HEK293 (cell line): ENCODE results near the gene BPIFB2.

Source experiments
- CTCF ChIA-PET: fragments of 350-600 bp; formaldehyde crosslinking; extraction: SDS; loops from one replicate; lab custom pipeline; 2021; ENCODE audit warnings: antibody characterized with exemption; lab: Yijun Ruan, JAX
- POLR2A ChIA-PET: fragments of 300-600 bp; formaldehyde crosslinking; extraction: SDS; loops from one replicate; lab custom pipeline; 2020; ENCODE audit warnings: antibody characterized with exemption, inconsistent platforms; lab: Yijun Ruan, JAX
- H3K27ac ChIP-seq: fragments of 200-500 bp; sonication (Bioruptor generic); 2 replicates; pipeline ENCODE4 v1.5.1; 2014; ENCODE audit warnings: low read depth, low read length, control low read depth, inconsistent platforms; ENCODE audit errors: extremely low read depth
- H3K36me3 ChIP-seq, 2 experiments: fragments of 200-500 bp in 1 of 2; sonication (Bioruptor generic) in 1 of 2; 1 replicate in 1 of 2; 2 replicates in 1 of 2; pipeline ENCODE4 v1.5.1; 2014 to 2017; ENCODE audit warnings: inconsistent platforms in 2 of 2, low read length in 2 of 2; ENCODE audit not compliant: control insufficient read depth in 2 of 2, insufficient read depth in 1 of 2
- H3K4me1 ChIP-seq: fragments of 200-500 bp; sonication (Bioruptor generic); 2 replicates; pipeline ENCODE4 v1.5.1; 2014; ENCODE audit warnings: mild to moderate bottlenecking, low read length, inconsistent platforms; ENCODE audit not compliant: control insufficient read depth, insufficient read depth
- H3K4me3 ChIP-seq: 2 replicates; pipeline ENCODE4 v1.5.1; 2011; ENCODE audit warnings: low read depth, mild to moderate bottlenecking, control low read depth, low read length, moderate library complexity
- H3K9me3 ChIP-seq: fragments of 200-500 bp; sonication (Bioruptor generic); 2 replicates; pipeline ENCODE4 v1.5.1; 2014; ENCODE audit warnings: low read depth, low read length, inconsistent platforms; ENCODE audit not compliant: control insufficient read depth, insufficient read depth
- BCL6B ChIP-seq: fragments of 450-650 bp; formaldehyde crosslinking; IDR thresholded peaks from 2 replicates; pipeline ENCODE4 v1.5.1; 2017; ENCODE audit warnings: missing biosample characterization, missing genetic modification characterization
- MZF1 ChIP-seq: fragments of 450-650 bp; formaldehyde crosslinking; IDR thresholded peaks from 2 replicates; pipeline ENCODE4 v1.5.1; 2017; ENCODE audit warnings: missing biosample characterization, missing genetic modification characterization, borderline replicate concordance
- ZNF202 ChIP-seq: fragments of 450-650 bp; formaldehyde crosslinking; IDR thresholded peaks from 2 replicates; pipeline ENCODE4 v1.5.1; 2016; ENCODE audit warnings: missing biosample characterization, missing genetic modification characterization, borderline replicate concordance
- ZNF248 ChIP-seq: fragments of 450-650 bp; formaldehyde crosslinking; IDR thresholded peaks from 2 replicates; pipeline ENCODE4 v1.5.1; 2017; ENCODE audit warnings: missing biosample characterization, missing genetic modification characterization
- ZNF311 ChIP-seq: fragments of 450-650 bp; formaldehyde crosslinking; IDR thresholded peaks from 2 replicates; pipeline ENCODE4 v1.5.1; 2017; ENCODE audit warnings: missing biosample characterization, missing genetic modification characterization, borderline replicate concordance
- ZNF426 ChIP-seq: fragments of 450-650 bp; formaldehyde crosslinking; IDR thresholded peaks from 2 replicates; pipeline ENCODE4 v1.5.1; 2017; ENCODE audit warnings: missing biosample characterization, missing genetic modification characterization, mild to moderate bottlenecking, inconsistent platforms, moderate library complexity
- ZNF610 ChIP-seq: fragments of 450-650 bp; formaldehyde crosslinking; IDR thresholded peaks from 2 replicates; pipeline ENCODE4 v1.5.1; 2016; ENCODE audit warnings: missing biosample characterization, missing genetic modification characterization, borderline replicate concordance
- ZNF76 ChIP-seq: fragments of 450-650 bp; formaldehyde crosslinking; IDR thresholded peaks from 2 replicates; pipeline ENCODE4; 2016; ENCODE audit warnings: low read depth, missing biosample characterization, missing genetic modification characterization, borderline replicate concordance
- TF ChIP-seq, protein P1 (sequence below): fragments of 450-650 bp; formaldehyde crosslinking; conservative IDR thresholded peaks from 2 replicates; pipeline ENCODE4 v1.5.1; 2016; ENCODE audit warnings: low read depth, missing biosample characterization, missing genetic modification characterization
- TF ChIP-seq, protein P2 (sequence below): fragments of 450-650 bp; formaldehyde crosslinking; IDR thresholded peaks from 2 replicates; pipeline ENCODE4 v1.5.1; 2017; ENCODE audit warnings: missing biosample characterization, mild to moderate bottlenecking, missing genetic modification characterization, moderate library complexity
- TF ChIP-seq, protein P3 (sequence below): fragments of 450-650 bp; formaldehyde crosslinking; IDR thresholded peaks from 2 replicates; pipeline ENCODE4 v1.5.1; 2017; ENCODE audit warnings: missing biosample characterization, missing genetic modification characterization

BPIFB2 gene

GRCh38 chr20:32985596-32985995, 21.9 kb upstream of the BPIFB2 start:
- TF ChIP-seq, protein P1, sequence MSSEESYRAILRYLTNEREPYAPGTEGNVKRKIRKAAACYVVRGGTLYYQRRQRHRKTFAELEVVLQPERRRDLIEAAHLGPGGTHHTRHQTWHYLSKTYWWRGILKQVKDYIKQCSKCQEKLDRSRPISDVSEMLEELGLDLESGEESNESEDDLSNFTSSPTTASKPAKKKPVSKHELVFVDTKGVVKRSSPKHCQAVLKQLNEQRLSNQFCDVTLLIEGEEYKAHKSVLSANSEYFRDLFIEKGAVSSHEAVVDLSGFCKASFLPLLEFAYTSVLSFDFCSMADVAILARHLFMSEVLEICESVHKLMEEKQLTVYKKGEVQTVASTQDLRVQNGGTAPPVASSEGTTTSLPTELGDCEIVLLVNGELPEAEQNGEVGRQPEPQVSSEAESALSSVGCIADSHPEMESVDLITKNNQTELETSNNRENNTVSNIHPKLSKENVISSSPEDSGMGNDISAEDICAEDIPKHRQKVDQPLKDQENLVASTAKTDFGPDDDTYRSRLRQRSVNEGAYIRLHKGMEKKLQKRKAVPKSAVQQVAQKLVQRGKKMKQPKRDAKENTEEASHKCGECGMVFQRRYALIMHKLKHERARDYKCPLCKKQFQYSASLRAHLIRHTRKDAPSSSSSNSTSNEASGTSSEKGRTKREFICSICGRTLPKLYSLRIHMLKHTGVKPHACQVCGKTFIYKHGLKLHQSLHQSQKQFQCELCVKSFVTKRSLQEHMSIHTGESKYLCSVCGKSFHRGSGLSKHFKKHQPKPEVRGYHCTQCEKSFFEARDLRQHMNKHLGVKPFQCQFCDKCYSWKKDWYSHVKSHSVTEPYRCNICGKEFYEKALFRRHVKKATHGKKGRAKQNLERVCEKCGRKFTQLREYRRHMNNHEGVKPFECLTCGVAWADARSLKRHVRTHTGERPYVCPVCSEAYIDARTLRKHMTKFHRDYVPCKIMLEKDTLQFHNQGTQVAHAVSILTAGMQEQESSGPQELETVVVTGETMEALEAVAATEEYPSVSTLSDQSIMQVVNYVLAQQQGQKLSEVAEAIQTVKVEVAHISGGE (tag by site-specific recombination) = no peak
- TF ChIP-seq, protein P2, sequence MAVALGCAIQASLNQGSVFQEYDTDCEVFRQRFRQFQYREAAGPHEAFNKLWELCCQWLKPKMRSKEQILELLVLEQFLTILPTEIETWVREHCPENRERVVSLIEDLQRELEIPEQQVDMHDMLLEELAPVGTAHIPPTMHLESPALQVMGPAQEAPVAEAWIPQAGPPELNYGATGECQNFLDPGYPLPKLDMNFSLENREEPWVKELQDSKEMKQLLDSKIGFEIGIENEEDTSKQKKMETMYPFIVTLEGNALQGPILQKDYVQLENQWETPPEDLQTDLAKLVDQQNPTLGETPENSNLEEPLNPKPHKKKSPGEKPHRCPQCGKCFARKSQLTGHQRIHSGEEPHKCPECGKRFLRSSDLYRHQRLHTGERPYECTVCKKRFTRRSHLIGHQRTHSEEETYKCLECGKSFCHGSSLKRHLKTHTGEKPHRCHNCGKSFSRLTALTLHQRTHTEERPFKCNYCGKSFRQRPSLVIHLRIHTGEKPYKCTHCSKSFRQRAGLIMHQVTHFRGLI (tag by site-specific recombination) = no peak
- TF ChIP-seq ZNF248 (no peak), ZNF76 (tag by site-specific recombination) (no peak), ZNF202 (tag by site-specific recombination) (no peak), BCL6B (no peak), ZNF610 (tag by site-specific recombination) (no peak), ZNF311 (tag by site-specific recombination) (no peak), ZNF426 (tag by site-specific recombination) (no peak)
- TF ChIP-seq, protein P3, sequence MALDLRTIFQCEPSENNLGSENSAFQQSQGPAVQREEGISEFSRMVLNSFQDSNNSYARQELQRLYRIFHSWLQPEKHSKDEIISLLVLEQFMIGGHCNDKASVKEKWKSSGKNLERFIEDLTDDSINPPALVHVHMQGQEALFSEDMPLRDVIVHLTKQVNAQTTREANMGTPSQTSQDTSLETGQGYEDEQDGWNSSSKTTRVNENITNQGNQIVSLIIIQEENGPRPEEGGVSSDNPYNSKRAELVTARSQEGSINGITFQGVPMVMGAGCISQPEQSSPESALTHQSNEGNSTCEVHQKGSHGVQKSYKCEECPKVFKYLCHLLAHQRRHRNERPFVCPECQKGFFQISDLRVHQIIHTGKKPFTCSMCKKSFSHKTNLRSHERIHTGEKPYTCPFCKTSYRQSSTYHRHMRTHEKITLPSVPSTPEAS (tag by site-specific recombination) = no peak
- Histone ChIP-seq H3K4me1 (no peaks in the 10 kb centered on the region), H3K4me3 (no peak overlapping the region), H3K27ac (no peak overlapping the region), H3K9me3 (no peaks in the 10 kb centered on the region), H3K36me3 (no peaks in the 10 kb centered on the region)
- POLR2A ChIA-PET = no interaction called here
- CTCF ChIA-PET = interaction anchor here (0.8 kb wide), 1 partner anchor 784 kb away, joined by 3 read pairs; no protein-coding TSS in a partner anchor

GRCh38 chr20:32986331-32986966, 21.1 kb upstream of the BPIFB2 start:
- no peaks in the 10 kb centered on the region for H3K9me3 ChIP-seq
- ChIA-PET CTCF (interaction anchor here (0.5 to 1.0 kb wide), 2 partner anchors 90 to 952 kb away, joined by 3 read pairs; no protein-coding TSS in a partner anchor), POLR2A (no interaction called here)
- no peak for TF ChIP-seq MZF1
- TF ChIP-seq ZNF426 (tag by site-specific recombination) = no peak
- H3K4me3 ChIP-seq = no peak overlapping the region
- no peaks in the 10 kb centered on the region for H3K36me3 ChIP-seq
- H3K4me1 ChIP-seq = no peaks in the 10 kb centered on the region
- no peak overlapping the region for H3K27ac ChIP-seq
